GM10248 (cell line): ENCODE data around the gene RPS25.
A peak's percentile ranks its signal among the peaks of the same experiment; 100 is the strongest.
"Not testable (repeated sequence)": the region's sequence is repeated elsewhere in the genome, so short reads cannot be mapped to it uniquely, and the experiment has no call there.

ENCODE experiments used
- CTCF ChIA-PET: fragments of 300-600 bp; sonication (Branson Sonifier 250); formaldehyde crosslinking; extraction: SDS; loops from one replicate; lab custom pipeline; 2021; ENCODE audit warnings: antibody characterized with exemption; lab: Yijun Ruan, JAX
- POLR2A ChIA-PET: fragments of 350-650 bp; sonication (Branson Sonifier 250); formaldehyde crosslinking; extraction: SDS; loops from one replicate; lab custom pipeline; 2020; ENCODE audit warnings: antibody characterized with exemption; lab: Yijun Ruan, JAX
- DNase-seq: peaks from one replicate; pipeline ENCODE4 v3.0.0; 2012; ENCODE audit errors: extremely low spot score
- CTCF ChIP-seq: IDR thresholded peaks from 2 replicates; pipeline ENCODE4 v1.5.1; 2012; ENCODE audit warnings: mild to moderate bottlenecking, low read depth; ENCODE audit errors: extremely low read depth, missing control alignments, control extremely low read depth

RPS25 gene

GRCh38 chr11:119018074-119018938, at the start of gene RPS25, which contains the start of gene TRAPPC4:
Gene RPS25 (minus strand): TSS chr11:119018343. CDS start chr11:119018284, 59 bp downstream.
Gene TRAPPC4 (plus strand): TSS chr11:119018766. CDS start chr11:119018796, 30 bp downstream.
- ChIA-PET CTCF (interaction anchor here (1.0 to 2.1 kb wide), 4 partner anchors 10 to 20 kb away, joined by 3 to 6 read pairs (median 4); partner anchors contain the start of gene CENATAC), POLR2A (interaction anchor here (0.7 to 1.7 kb wide), 6 partner anchors 12 to 76 kb away, joined by 3 to 6 read pairs (median 4); no protein-coding TSS in a partner anchor)
- TF ChIP-seq CTCF, result no peak
- peak; percentile 95 for DNase-seq

DNA sequence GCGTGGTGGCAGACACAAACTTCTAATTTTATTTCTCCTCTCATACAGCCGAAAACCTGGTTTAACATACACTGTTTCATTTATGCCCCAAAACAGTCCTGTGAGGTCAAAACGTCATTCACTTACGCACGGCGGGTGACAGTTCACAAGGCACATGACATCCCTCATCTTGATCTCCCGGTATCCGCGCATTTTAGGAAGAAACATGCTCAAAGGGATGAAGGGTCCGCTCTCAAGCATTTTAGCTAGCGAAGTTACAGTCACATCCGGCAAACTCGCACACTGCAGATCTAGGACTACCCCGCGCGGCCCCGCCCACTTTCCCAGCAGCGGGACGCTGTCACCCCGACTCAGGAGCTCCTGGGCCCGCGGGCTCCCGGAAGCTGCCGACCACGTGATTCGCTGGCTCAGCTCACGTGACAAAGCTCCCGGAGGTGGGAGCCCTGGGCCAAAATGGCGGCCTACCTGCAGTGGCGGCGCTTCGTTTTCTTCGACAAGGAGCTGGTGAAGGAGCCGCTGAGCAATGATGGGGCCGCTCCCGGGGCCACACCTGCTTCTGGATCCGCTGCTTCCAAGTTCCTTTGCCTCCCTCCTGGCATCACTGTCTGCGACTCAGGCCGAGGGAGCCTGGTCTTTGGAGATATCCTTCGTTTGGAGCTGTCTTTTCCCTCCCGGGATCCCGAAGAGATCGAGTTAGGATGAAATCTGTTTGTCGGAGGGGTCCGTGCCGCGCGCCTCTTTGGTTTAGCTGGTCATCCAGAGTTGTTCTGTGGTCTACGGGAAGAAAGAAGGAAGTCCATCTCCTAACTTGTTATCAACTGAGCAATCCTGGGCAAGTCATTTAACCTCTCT, 49.5 kb upstream of the RPS25 start, which contains the start of gene VPS11:
Gene VPS11 (plus strand): TSS at position 448 of the 852 bp plus-strand sequence. CDS start 6 bp downstream, at position 454.
- ChIA-PET CTCF (interaction anchor here (0.7 to 4.8 kb wide), 14 partner anchors 11 to 258 kb away, joined by 3 to 39 read pairs (median 4); partner anchors contain the start of genes C2CD2L and HYOU1), POLR2A (interaction anchor here (0.6 to 1.5 kb wide), 12 partner anchors 10 to 42 kb away, joined by 3 to 31 read pairs (median 4); partner anchors contain the start of genes HMBS and HYOU1)
- no peak for TF ChIP-seq CTCF

GRCh38 chr11:119065369-119065768, 47.2 kb upstream of the RPS25 start:
- TF ChIP-seq CTCF, result peak; percentile 56
- ChIA-PET CTCF (interaction anchor here (0.8 to 4.8 kb wide), 7 partner anchors 8 to 273 kb away, joined by 3 to 39 read pairs (median 4); partner anchors contain the start of gene HYOU1), POLR2A (no interaction called here)
- DNase-seq, result peak; percentile 50

More for the DNA sequence above, 49.5 kb upstream of the RPS25 start, which contains the start of gene VPS11:
- DNase-seq, result peak; percentile 99

- TF ChIP-seq CTCF, result no peak
- POLR2A ChIA-PET, result no interaction called here
- CTCF ChIA-PET, result interaction anchor here (1.0 to 1.2 kb wide), 3 partner anchors 24 to 258 kb away, joined by 3 to 4 read pairs (median 3); a partner anchor contains a TSS
- no peak for DNase-seq
These were observed 44.6 kb upstream of the RPS25 start for GRCh38 chr11:119062779-119063178.

- POLR2A ChIA-PET, result no interaction called here
- no peak for DNase-seq
- CTCF ChIA-PET, result interaction anchor here (1.1 to 1.3 kb wide), 3 partner anchors 12 to 277 kb away, joined by 3 read pairs; no protein-coding TSS in a partner anchor
- TF ChIP-seq CTCF, result no peak
These were observed 43.1 kb upstream of the RPS25 start for GRCh38 chr11:119061256-119061655.

GRCh38 chr11:119059128-119059527, 41.0 kb upstream of the RPS25 start:
- CTCF ChIA-PET, result interaction anchor here (0.8 to 1.2 kb wide), 2 partner anchors 8 to 265 kb away, joined by 3 read pairs; no protein-coding TSS in a partner anchor
- POLR2A ChIA-PET, DNase-seq: not testable (repeated sequence)
